Panc1 (cell line): ENCODE data around the gene DTNB. TPM values are rescaled to one million over a fixed set of nuclear protein-coding genes. Genes with fewer than 3 reads are reported as not detected.

Experiments used
- ATAC-seq: fragments of 200-7000 bp; cut with Tn5 transposase; 2 replicates; pipeline ENCODE4 v1.9.1; 2020; ENCODE audit warnings: mild to moderate bottlenecking, moderate library complexity
- BruUV-seq: library from RNA; stranded (reverse); fragments of 400-500 nt; replicated peaks from 2 replicates; lab custom pipeline; 2021; lab: Mats Ljungman, UMichigan
- CTCF ChIA-PET: fragments of 300-600 bp; sonication (Branson Sonifier 250); formaldehyde crosslinking; loops from one replicate; lab custom pipeline; 2022; ENCODE audit warnings: antibody characterized with exemption; lab: Charles Lee
- POLR2A ChIA-PET: fragments of 300-600 bp; sonication (Branson Sonifier 250); formaldehyde crosslinking; loops from one replicate; lab custom pipeline; 2022; ENCODE audit warnings: antibody characterized with exemption; lab: Charles Lee
- DNase-seq: peaks from one replicate; pipeline ENCODE4 v3.0.0-alpha.2; 2010; ENCODE audit warnings: low read depth, low spot score
- H3K27ac ChIP-seq: 2 replicates; pipeline ENCODE4 v1.5.1; 2011; ENCODE audit warnings: mild to moderate bottlenecking, low read length, inconsistent platforms
- H3K27me3 ChIP-seq: fragments of 200-500 bp; sonication (Bioruptor generic); 2 replicates; pipeline ENCODE4 v1.6.0; 2014; ENCODE audit warnings: low read length, inconsistent platforms; ENCODE audit not compliant: control insufficient read depth, insufficient read depth
- H3K36me3 ChIP-seq: fragments of 200-500 bp; sonication (Bioruptor generic); 2 replicates; pipeline ENCODE4 v1.5.1; 2014; ENCODE audit warnings: inconsistent platforms, mild to moderate bottlenecking, low read length, moderate library complexity; ENCODE audit not compliant: control insufficient read depth, insufficient read depth
- H3K4me1 ChIP-seq: 2 replicates; pipeline ENCODE4 v1.5.1; 2011; ENCODE audit warnings: inconsistent platforms, mild to moderate bottlenecking, low read length, moderate library complexity; ENCODE audit not compliant: control insufficient read depth, insufficient read depth
- H3K4me3 ChIP-seq, 2 experiments: 2 replicates each; pipeline ENCODE4 v1.5.1; 2011 to 2012; ENCODE audit warnings: low read depth in 2 of 2, low read length in 2 of 2, mild to moderate bottlenecking in 2 of 2, inconsistent platforms in 1 of 2, moderate library complexity in 1 of 2
- H3K9me3 ChIP-seq: fragments of 200-500 bp; sonication (Bioruptor generic); 2 replicates; pipeline ENCODE4 v1.5.1; 2014; ENCODE audit warnings: low read depth, mild to moderate bottlenecking, inconsistent platforms, low read length, moderate library complexity; ENCODE audit not compliant: control insufficient read depth, insufficient read depth
- POLR2AphosphoS5 ChIP-seq: IDR thresholded peaks from 2 replicates; pipeline ENCODE4 v1.6.1; 2012; ENCODE audit warnings: mild to moderate bottlenecking, low read depth, low read length, moderate library complexity
- SIN3A ChIP-seq: IDR thresholded peaks from 2 replicates; pipeline ENCODE4 v1.6.1; 2012; ENCODE audit warnings: low read depth, mild to moderate bottlenecking, low read length, moderate library complexity, borderline replicate concordance; ENCODE audit not compliant: insufficient read depth
- TCF7L2 ChIP-seq: IDR thresholded peaks from 2 replicates; pipeline ENCODE4 v1.6.1; 2011; ENCODE audit warnings: mild to moderate bottlenecking, low read depth, low read length, inconsistent platforms
- in situ Hi-C: cut with HindIII; loops from 2 replicates; pipeline ENCODE4 v1.10.0; 2016; ENCODE audit warnings: low sequenced_read_pairs, low pct_unique_long_range_greater_than_20kb
- intact Hi-C: fragments of 100-400 bp; cut with micrococcal nuclease; formaldehyde crosslinking; loops from one replicate; pipeline ENCODE4 v1.10.0; 2022; ENCODE audit not compliant: unreplicated experiment
- total RNA-seq: library from RNA; stranded (reverse); gene quantifications from one replicate; pipeline ENCODE4 v1.2.1, GENCODE V29; 2021; ENCODE audit not compliant: unreplicated experiment
- TF ChIP-seq, protein P1 (sequence below): fragments of 450-650 bp; IDR thresholded peaks from 2 replicates; pipeline ENCODE4 v1.5.1; 2017; ENCODE audit warnings: mild to moderate bottlenecking
- TF ChIP-seq, protein P2 (sequence below), 2 experiments: IDR thresholded peaks; 2 replicates each; pipeline ENCODE4 v1.6.1; 2011 to 2012; ENCODE audit warnings: low read depth in 2 of 2, control low read depth in 1 of 2, low read length in 1 of 2, mild to moderate bottlenecking in 1 of 2, moderate library complexity in 1 of 2; ENCODE audit not compliant: insufficient read depth in 1 of 2

Gene DTNB
- total RNA-seq, 1 experiment from 2014 or later: 37.8 TPM

DNA sequence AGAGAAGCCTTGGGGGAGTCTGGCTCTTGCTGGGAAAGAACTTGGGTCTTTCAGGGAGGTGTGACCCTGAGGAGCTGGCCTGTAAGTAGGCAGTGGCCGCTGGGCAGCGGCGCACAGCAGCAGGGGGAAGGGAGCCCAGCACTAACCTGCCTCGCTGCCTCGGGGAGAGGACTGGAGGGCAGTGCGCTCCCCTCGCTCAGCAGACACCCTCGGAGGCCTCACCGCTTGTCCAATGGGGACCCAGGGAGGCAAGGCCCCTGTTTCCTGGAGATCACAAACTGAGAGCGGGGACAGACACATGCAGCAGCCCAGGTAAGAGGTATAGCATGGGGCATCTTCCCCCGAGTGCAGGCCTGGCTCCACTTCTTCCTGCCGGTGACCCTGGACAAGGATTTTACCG lies 335.0 kb downstream of the DTNB start:
- Histone ChIP-seq H3K36me3 (no peaks in the 10 kb centered on the region), H3K4me3 (no peak overlapping the region), H3K4me1 (no peaks in the 10 kb centered on the region), H3K27ac (no peak overlapping the region), H3K9me3 (no peaks in the 10 kb centered on the region), H3K27me3 (no peaks in the 10 kb centered on the region)
- ChIA-PET POLR2A (no interaction called here), CTCF (no interaction called here)
- in situ Hi-C loops (no loop called here), intact Hi-C loops (no loop called here)
- no peak for DNase-seq
- no TSS peak for BruUV-seq
- TF ChIP-seq POLR2AphosphoS5 (no peak), SIN3A (no peak), TCF7L2 (no peak)
- TF ChIP-seq, protein P1, sequence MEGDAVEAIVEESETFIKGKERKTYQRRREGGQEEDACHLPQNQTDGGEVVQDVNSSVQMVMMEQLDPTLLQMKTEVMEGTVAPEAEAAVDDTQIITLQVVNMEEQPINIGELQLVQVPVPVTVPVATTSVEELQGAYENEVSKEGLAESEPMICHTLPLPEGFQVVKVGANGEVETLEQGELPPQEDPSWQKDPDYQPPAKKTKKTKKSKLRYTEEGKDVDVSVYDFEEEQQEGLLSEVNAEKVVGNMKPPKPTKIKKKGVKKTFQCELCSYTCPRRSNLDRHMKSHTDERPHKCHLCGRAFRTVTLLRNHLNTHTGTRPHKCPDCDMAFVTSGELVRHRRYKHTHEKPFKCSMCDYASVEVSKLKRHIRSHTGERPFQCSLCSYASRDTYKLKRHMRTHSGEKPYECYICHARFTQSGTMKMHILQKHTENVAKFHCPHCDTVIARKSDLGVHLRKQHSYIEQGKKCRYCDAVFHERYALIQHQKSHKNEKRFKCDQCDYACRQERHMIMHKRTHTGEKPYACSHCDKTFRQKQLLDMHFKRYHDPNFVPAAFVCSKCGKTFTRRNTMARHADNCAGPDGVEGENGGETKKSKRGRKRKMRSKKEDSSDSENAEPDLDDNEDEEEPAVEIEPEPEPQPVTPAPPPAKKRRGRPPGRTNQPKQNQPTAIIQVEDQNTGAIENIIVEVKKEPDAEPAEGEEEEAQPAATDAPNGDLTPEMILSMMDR: no peak
- TF ChIP-seq, protein P2, sequence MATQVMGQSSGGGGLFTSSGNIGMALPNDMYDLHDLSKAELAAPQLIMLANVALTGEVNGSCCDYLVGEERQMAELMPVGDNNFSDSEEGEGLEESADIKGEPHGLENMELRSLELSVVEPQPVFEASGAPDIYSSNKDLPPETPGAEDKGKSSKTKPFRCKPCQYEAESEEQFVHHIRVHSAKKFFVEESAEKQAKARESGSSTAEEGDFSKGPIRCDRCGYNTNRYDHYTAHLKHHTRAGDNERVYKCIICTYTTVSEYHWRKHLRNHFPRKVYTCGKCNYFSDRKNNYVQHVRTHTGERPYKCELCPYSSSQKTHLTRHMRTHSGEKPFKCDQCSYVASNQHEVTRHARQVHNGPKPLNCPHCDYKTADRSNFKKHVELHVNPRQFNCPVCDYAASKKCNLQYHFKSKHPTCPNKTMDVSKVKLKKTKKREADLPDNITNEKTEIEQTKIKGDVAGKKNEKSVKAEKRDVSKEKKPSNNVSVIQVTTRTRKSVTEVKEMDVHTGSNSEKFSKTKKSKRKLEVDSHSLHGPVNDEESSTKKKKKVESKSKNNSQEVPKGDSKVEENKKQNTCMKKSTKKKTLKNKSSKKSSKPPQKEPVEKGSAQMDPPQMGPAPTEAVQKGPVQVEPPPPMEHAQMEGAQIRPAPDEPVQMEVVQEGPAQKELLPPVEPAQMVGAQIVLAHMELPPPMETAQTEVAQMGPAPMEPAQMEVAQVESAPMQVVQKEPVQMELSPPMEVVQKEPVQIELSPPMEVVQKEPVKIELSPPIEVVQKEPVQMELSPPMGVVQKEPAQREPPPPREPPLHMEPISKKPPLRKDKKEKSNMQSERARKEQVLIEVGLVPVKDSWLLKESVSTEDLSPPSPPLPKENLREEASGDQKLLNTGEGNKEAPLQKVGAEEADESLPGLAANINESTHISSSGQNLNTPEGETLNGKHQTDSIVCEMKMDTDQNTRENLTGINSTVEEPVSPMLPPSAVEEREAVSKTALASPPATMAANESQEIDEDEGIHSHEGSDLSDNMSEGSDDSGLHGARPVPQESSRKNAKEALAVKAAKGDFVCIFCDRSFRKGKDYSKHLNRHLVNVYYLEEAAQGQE (IDR thresholded peaks at IDR 0.05; ENCODE audit: insufficient read depth in 1 of 2, low read depth in 2 of 2, low read length in 1 of 2): no peak
- no peak for ATAC-seq

DNA sequence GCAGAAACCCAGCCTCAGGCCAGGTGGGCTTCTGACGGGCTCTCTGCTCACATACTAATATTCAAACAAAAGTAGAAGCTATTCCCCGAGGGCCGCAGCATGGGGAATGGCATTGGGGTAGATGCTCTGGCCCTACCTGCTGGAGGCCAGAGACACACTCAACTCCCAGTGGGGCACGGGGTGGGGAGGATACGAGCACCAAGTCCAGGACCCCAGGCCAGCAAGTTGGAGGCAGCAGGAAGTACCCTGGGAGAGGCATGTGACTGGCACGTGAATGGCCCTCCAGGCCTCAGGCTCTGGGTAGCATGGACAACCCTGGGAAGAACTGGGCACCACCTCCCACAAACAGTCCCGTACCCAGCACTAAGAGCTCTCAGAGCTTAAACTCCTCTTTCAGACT lies 335.5 kb downstream of the DTNB start:
- no peak overlapping the region for H3K27ac ChIP-seq
- no peak overlapping the region for H3K4me3 ChIP-seq
- DNase-seq: no peak
- BruUV-seq: no TSS peak
- CTCF ChIA-PET: no interaction called here
- no peaks in the 10 kb centered on the region for H3K9me3 ChIP-seq
- no peak for ATAC-seq
- H3K36me3 ChIP-seq: no peaks in the 10 kb centered on the region
- H3K4me1 ChIP-seq: no peaks in the 10 kb centered on the region
- in situ Hi-C loops (no loop called here), intact Hi-C loops (no loop called here)
- TF ChIP-seq SIN3A (no peak), POLR2AphosphoS5 (no peak)
- H3K27me3 ChIP-seq: no peaks in the 10 kb centered on the region
- POLR2A ChIA-PET: no interaction called here

DNA sequence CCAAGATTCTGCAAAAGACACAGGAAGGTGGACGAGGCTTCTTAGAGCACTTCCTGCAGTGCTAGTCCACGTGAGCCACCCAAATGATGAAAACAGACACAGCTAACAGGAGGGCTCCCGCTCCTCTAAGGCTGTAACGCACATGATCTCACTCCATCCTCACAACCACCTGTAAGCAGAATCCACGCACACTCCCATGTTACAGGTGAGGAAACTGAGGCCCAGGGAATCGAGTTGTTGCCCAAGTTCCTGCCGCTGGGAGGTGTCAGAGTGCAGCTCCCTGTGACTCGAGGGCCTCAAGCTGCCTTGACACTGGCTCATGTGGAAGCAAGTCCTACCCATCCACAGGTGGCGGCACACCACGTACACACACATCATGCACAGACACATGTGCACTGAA lies 336.1 kb downstream of the DTNB start:
- Histone ChIP-seq H3K36me3 (no peaks in the 10 kb centered on the region), H3K4me1 (no peaks in the 10 kb centered on the region), H3K27ac (no peak overlapping the region), H3K9me3 (no peaks in the 10 kb centered on the region), H3K27me3 (no peaks in the 10 kb centered on the region), H3K4me3 (no peak overlapping the region)
- POLR2A ChIA-PET: no interaction called here
- ATAC-seq (no peak), DNase-seq (no peak)
- TF ChIP-seq SIN3A: no peak
- TF ChIP-seq, protein P2 (IDR thresholded peaks at IDR 0.05; ENCODE audit: insufficient read depth in 1 of 2, low read depth in 2 of 2, low read length in 1 of 2): no peak
- no TSS peak for BruUV-seq
- intact Hi-C loops (no loop called here), in situ Hi-C loops (no loop called here)
- CTCF ChIA-PET: no interaction called here
